Head of caudate nucleus (tissue), 42 donors: ENCODE measurements around the gene COX14.
"Not testable (repeated sequence)": the region's sequence is repeated elsewhere in the genome, so short reads cannot be mapped to it uniquely, and the experiment has no call there.

Source experiments
- DNase-seq, 42 donors: peaks; one replicate each; pipeline versions ENCODE4 v3.0.0 to v3.0.0-alpha.2; 2020 to 2021; ENCODE audit warnings: mixed read lengths in 7 of 42
- intact Hi-C: fragments of 100-400 bp; cut with DNase I; formaldehyde crosslinking; loops from one replicate; pipeline ENCODE4 v1.15.0; 2022

Gene COX14

GRCh38 chr12:50082644-50083043, 29.4 kb upstream of the COX14 start:
- intact Hi-C loops, result no loop called here

GRCh38 chr12:50083301-50083700, 28.7 kb upstream of the COX14 start:
- no peak for DNase-seq
- intact Hi-C loops, result no loop called here

More at GRCh38 chr12:50082644-50083043, 29.4 kb upstream of the COX14 start:
- DNase-seq, result no peak

- DNase-seq, intact Hi-C loops: not testable (repeated sequence)
Measured at GRCh38 chr12:50084409-50084774, 27.6 kb upstream of the COX14 start.

- peak; percentile 87 to 98 (median 96) for DNase-seq
- intact Hi-C loops, result no loop called here
Measured at GRCh38 chr12:50084775-50085614, 27.0 kb upstream of the COX14 start, which contains the start of gene SMARCD1. TSS of gene SMARCD1 (plus strand) at chr12:50085342. CDS start at chr12:50085370, 28 bp downstream.

- intact Hi-C loops, result no loop called here
- peak in 8 of 42 donors; percentile 56 to 84 (median 74) for DNase-seq
Measured at GRCh38 chr12:50085615-50086072, 26.4 kb upstream of the COX14 start.

- peak in 2 of 42 donors; percentile 54 to 67 for DNase-seq
- intact Hi-C loops, result no loop called here
Measured at GRCh38 chr12:50086148-50086547, 25.9 kb upstream of the COX14 start.

- DNase-seq, result no peak
- intact Hi-C loops, result no loop called here
Measured at GRCh38 chr12:50087151-50087550, 24.9 kb upstream of the COX14 start.

- DNase-seq, result no peak
- intact Hi-C loops, result no loop called here
Measured at GRCh38 chr12:50087995-50088394, 24.0 kb upstream of the COX14 start.

- peak in 33 of 42 donors; percentile 34 to 85 (median 64) for DNase-seq
- intact Hi-C loops, result no loop called here
Measured at GRCh38 chr12:50088577-50089335, 23.3 kb upstream of the COX14 start.

- DNase-seq, result no peak
- intact Hi-C loops, result no loop called here
Measured at GRCh38 chr12:50089730-50090129, 22.3 kb upstream of the COX14 start.

GRCh38 chr12:50090391-50090790, 21.6 kb upstream of the COX14 start:
- peak in 22 of 42 donors; percentile 27 to 82 (median 58) for DNase-seq
- intact Hi-C loops, result no loop called here

- no peak for DNase-seq
- intact Hi-C loops, result no loop called here
Measured at GRCh38 chr12:50097952-50098351, 14.1 kb upstream of the COX14 start.

GRCh38 chr12:50099302-50100008, 12.6 kb upstream of the COX14 start:
- intact Hi-C loops, result no loop called here
- DNase-seq, result peak in 4 of 42 donors; percentile 36 to 49 (median 42)

- intact Hi-C loops, result no loop called here
- DNase-seq, result no peak
Measured at GRCh38 chr12:50100561-50100960, 11.5 kb upstream of the COX14 start.

- intact Hi-C loops, result no loop called here
- peak in 10 of 42 donors; percentile 31 to 68 (median 45) for DNase-seq
Measured at GRCh38 chr12:50101663-50102062, 10.4 kb upstream of the COX14 start.

- intact Hi-C loops, result no loop called here
- DNase-seq, result peak in 36 of 42 donors; percentile 35 to 79 (median 61)
Measured at GRCh38 chr12:50102131-50102531, 9.9 kb upstream of the COX14 start.

GRCh38 chr12:50102646-50103309, 9.3 kb upstream of the COX14 start:
- intact Hi-C loops, result no loop called here
- peak in 3 of 42 donors; percentile 22 to 40 (median 36) for DNase-seq

- DNase-seq, result no peak
- intact Hi-C loops, result no loop called here
Measured at GRCh38 chr12:50103351-50103750, 8.7 kb upstream of the COX14 start.
